Colonic mucosa (tissue), 4 donors: ENCODE data around the gene F3. TPM values are rescaled to one million over a fixed set of nuclear protein-coding genes. Genes with fewer than 3 reads are reported as not detected.

Experiments used
- DNase-seq: peaks from one replicate; pipeline ENCODE4 v3.0.0-alpha.2; 2020
- H3K27ac ChIP-seq: fragments of 200-600 bp; one replicate; pipeline ENCODE4 v1.8.0; 2021
- H3K27me3 ChIP-seq: fragments of 200-600 bp; one replicate; pipeline ENCODE4 v1.8.0; 2021
- H3K36me3 ChIP-seq: fragments of 200-600 bp; one replicate; pipeline ENCODE4 v1.8.0; 2021
- H3K4me1 ChIP-seq: fragments of 200-600 bp; one replicate; pipeline ENCODE4 v1.8.0; 2021; ENCODE audit warnings: mild to moderate bottlenecking
- H3K4me3 ChIP-seq: fragments of 200-600 bp; one replicate; pipeline ENCODE4 v1.8.0; 2021
- H3K9ac ChIP-seq, 2 donors: one replicate each; pipeline ENCODE4 v1.7.0; 2013; ENCODE audit warnings: control low read depth in 2 of 2, low read depth in 2 of 2, low read length in 2 of 2
- H3K9me3 ChIP-seq: fragments of 200-600 bp; one replicate; pipeline ENCODE4 v1.8.0; 2021
- intact Hi-C: fragments of 100-400 bp; cut with DNase I; formaldehyde crosslinking; loops from one replicate; pipeline ENCODE4 v1.14.1; 2022
- total RNA-seq, 2 donors: library from RNA; stranded (reverse); fragmentation: NEBNext Ultra II Directional in 1 of 2; extraction: Animal tissue kit (Norgen Biotek cat#: 25700) in 1 of 2; gene quantifications; one replicate each; pipeline ENCODE4 v1.2.1, GENCODE V29; 2021
- TF ChIP-seq, protein P1 (sequence below): fragments of 200-600 bp; IDR thresholded peaks from one replicate; pipeline ENCODE4 v1.8.0; 2022; ENCODE audit warnings: antibody characterized with exemption, mild to moderate bottlenecking
- donor health status: healthy.
- donor health status: DM: no; HTN: no; CAD: no.
- donor health status: DM: no; HTN: no; CAD: no.

F3 gene
- total RNA-seq, 2 donors from 2014 or later: 20.9 to 44.8 TPM

DNA sequence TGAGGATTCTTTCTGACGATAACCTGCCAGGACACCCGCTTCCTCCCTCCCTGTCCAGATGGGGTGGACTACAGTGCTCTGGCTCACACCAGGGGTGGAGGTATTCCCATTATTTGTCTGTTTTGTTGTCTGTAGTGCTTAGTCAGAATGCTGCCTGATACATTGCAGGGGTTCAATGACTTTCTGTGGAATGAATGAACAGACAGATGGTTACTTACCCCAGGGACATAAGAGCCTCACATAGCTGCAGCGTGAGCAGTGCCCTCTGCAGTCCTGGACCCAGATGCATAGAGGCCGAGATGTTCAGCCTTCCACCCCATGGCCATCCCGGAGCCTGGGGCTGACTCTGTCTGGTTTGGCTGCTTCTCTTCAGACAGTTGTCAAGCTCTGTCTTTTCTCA lies 13.0 kb upstream of the F3 start:
- intact Hi-C loops: no loop called here
- DNase-seq: no peak
- Histone ChIP-seq H3K4me1 (no peaks in the 10 kb centered on the region), H3K4me3 (no peak overlapping the region), H3K27me3 (no peaks in the 10 kb centered on the region), H3K9me3 (no peaks in the 10 kb centered on the region), H3K9ac (no peak overlapping the region), H3K36me3 (no peaks in the 10 kb centered on the region), H3K27ac (no peak overlapping the region)
- TF ChIP-seq, protein P1, sequence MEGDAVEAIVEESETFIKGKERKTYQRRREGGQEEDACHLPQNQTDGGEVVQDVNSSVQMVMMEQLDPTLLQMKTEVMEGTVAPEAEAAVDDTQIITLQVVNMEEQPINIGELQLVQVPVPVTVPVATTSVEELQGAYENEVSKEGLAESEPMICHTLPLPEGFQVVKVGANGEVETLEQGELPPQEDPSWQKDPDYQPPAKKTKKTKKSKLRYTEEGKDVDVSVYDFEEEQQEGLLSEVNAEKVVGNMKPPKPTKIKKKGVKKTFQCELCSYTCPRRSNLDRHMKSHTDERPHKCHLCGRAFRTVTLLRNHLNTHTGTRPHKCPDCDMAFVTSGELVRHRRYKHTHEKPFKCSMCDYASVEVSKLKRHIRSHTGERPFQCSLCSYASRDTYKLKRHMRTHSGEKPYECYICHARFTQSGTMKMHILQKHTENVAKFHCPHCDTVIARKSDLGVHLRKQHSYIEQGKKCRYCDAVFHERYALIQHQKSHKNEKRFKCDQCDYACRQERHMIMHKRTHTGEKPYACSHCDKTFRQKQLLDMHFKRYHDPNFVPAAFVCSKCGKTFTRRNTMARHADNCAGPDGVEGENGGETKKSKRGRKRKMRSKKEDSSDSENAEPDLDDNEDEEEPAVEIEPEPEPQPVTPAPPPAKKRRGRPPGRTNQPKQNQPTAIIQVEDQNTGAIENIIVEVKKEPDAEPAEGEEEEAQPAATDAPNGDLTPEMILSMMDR: no peak

DNA sequence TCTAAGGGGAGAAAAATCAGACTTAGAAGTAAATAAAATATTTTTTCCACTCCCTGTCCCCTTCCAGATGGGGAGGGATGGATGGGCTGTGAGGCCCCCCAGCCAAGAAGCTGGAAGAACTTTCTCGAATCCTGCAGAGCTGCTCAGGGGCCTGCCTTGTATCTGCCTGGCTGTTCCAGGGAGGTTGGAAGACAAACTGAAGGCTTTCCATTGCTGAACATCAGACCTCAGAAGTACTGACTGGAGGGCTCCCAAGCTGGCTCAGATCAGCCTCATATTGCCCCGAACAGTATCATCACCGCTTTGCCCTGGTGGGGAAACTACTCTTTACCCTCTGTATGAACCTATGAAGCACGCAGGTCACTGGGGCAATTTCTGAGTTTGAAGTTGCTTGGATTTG lies 12.4 kb upstream of the F3 start:
- H3K27me3 ChIP-seq: no peaks in the 10 kb centered on the region
- H3K4me1 ChIP-seq: no peaks in the 10 kb centered on the region
- no peak overlapping the region for H3K27ac ChIP-seq
- intact Hi-C loops: no loop called here
- H3K36me3 ChIP-seq: no peaks in the 10 kb centered on the region
- H3K9me3 ChIP-seq: no peaks in the 10 kb centered on the region
- no peak overlapping the region for H3K4me3 ChIP-seq
- no peak for DNase-seq
- no peak overlapping the region for H3K9ac ChIP-seq
- TF ChIP-seq, protein P1: no peak

DNA sequence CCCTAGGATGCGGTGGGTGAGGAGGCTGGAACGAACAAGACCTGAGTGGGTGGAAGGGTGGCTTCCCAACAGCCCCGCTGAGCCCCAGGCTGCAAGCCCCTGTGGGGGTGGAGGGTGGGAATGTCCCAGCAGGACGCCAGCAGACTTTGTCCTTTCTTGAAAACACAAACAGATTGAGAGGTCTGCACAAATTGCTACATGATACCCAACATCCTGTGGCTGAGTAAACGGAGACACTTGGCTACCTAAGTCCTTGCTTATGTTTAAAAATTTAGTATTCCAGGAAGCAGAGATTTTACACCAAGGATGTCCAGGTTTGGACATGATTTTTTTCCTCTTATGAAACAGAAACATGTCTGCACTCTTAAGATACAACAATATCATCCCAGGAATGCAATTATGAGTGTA lies 11.8 kb upstream of the F3 start:
- no peak overlapping the region for H3K9ac ChIP-seq
- intact Hi-C loops: no loop called here
- no peaks in the 10 kb centered on the region for H3K9me3 ChIP-seq
- no peak overlapping the region for H3K4me3 ChIP-seq
- TF ChIP-seq, protein P1: no peak
- H3K4me1 ChIP-seq: no peaks in the 10 kb centered on the region
- no peaks in the 10 kb centered on the region for H3K27me3 ChIP-seq
- no peak for DNase-seq
- H3K36me3 ChIP-seq: no peaks in the 10 kb centered on the region
- H3K27ac ChIP-seq: no peak overlapping the region

DNA sequence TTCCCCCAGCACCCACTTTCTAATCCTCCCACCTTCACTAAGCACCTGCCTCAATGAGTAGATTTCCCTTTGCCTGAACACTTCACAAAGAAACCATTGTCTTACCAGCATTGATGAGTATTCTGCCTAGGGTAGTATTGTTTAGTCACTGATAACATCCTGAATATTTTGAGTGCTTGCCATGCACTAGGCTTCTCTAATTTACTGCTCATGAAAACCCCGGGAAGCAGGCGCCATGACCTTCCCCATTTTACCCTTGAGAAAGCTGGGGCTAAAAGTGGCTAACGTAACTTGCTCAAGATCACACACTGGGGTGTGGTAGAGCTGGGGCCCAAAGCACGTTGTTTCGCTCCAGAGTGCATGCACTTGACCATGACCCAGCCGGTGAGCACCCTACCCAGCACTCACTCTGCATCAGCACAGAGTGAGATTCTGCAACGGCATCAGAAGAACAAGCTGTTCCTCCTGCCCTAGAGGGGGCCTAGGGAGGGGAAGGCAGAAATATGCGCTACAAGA lies 10.6 kb upstream of the F3 start:
- intact Hi-C loops: no loop called here
- no peak overlapping the region for H3K4me3 ChIP-seq
- H3K36me3 ChIP-seq: no peaks in the 10 kb centered on the region
- no peaks in the 10 kb centered on the region for H3K27me3 ChIP-seq
- H3K27ac ChIP-seq: no peak overlapping the region
- no peaks in the 10 kb centered on the region for H3K4me1 ChIP-seq
- TF ChIP-seq, protein P1: no peak
- no peak for DNase-seq
- no peak overlapping the region for H3K9ac ChIP-seq
- no peaks in the 10 kb centered on the region for H3K9me3 ChIP-seq

DNA sequence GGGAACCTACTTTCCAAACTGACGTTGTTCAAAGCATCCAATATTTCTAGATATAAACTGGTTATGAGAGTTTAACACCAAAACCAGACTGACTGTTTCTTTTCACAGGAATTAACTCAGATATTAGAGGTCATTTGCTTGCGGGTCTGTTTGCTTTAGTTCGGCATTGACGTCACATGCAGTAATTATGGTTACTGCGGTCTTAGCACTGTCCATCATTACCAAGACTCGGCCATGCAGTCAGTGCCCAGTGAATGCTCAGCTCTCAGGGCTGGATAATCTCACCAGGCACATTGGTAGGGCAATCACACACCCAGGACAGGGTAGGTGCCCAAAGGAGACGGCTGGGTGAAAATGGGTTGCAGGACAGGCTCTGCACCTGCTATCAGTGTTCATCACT lies 9.9 kb upstream of the F3 start:
- H3K9me3 ChIP-seq: no peaks in the 10 kb centered on the region
- no peak overlapping the region for H3K4me3 ChIP-seq
- intact Hi-C loops: no loop called here
- no peaks in the 10 kb centered on the region for H3K36me3 ChIP-seq
- H3K27ac ChIP-seq: no peak overlapping the region
- DNase-seq: no peak
- TF ChIP-seq, protein P1: no peak
- H3K4me1 ChIP-seq: no peaks in the 10 kb centered on the region
- no peaks in the 10 kb centered on the region for H3K27me3 ChIP-seq
- no peak overlapping the region for H3K9ac ChIP-seq
